WTC11 (cell line): ENCODE measurements around the gene PCDH1. TPM values are rescaled to one million over a fixed set of nuclear protein-coding genes. Genes with fewer than 3 reads are reported as not detected.

Experiments
- ATAC-seq: fragments of 200-7000 bp; cut with Tn5 transposase; 2 replicates; pipeline ENCODE4 v1.10.0; 2021; ENCODE audit warnings: mild to moderate bottlenecking, moderate library complexity
- CTCF ChIA-PET: fragments of 300-600 bp; sonication (Branson Sonifier 250); formaldehyde crosslinking; loops from one replicate; lab custom pipeline; 2021; ENCODE audit warnings: antibody characterized with exemption; lab: Charles Lee
- POLR2A ChIA-PET: fragments of 350-600 bp; sonication (Branson Sonifier 250); formaldehyde crosslinking; loops from one replicate; lab custom pipeline; 2021; ENCODE audit warnings: antibody characterized with exemption; lab: Charles Lee
- DNase-seq: peaks from one replicate; pipeline ENCODE4 v3.0.0; 2021; ENCODE audit warnings: low spot score
- H3K27ac Mint-ChIP-seq: 2 replicates; pipeline ENCODE4 v1.8.0; 2021; ENCODE audit warnings: mixed read lengths
- H3K27me3 Mint-ChIP-seq: 2 replicates; pipeline ENCODE4 v1.8.0; 2021; ENCODE audit warnings: low read depth, mild to moderate bottlenecking, moderate library complexity, mixed read lengths
- H3K36me3 Mint-ChIP-seq: 2 replicates; pipeline ENCODE4 v1.8.0; 2021; ENCODE audit warnings: mixed read lengths
- H3K4me1 Mint-ChIP-seq: 2 replicates; pipeline ENCODE4 v1.8.0; 2022; ENCODE audit warnings: mixed read lengths
- H3K4me3 Mint-ChIP-seq: 2 replicates; pipeline ENCODE4 v1.8.0; 2021; ENCODE audit warnings: mild to moderate bottlenecking, moderate library complexity, mixed read lengths
- H3K9me3 Mint-ChIP-seq: 2 replicates; pipeline ENCODE4 v1.8.0; 2021; ENCODE audit warnings: mixed read lengths
- FOXP1 ChIP-seq: sonication (generic); formaldehyde crosslinking; IDR thresholded peaks from 2 replicates; pipeline ENCODE4 v1.8.0; 2022; ENCODE audit warnings: missing genetic modification reagents, mild to moderate bottlenecking, moderate library complexity, borderline replicate concordance
- MXD4 ChIP-seq: fragments of 250-450 bp; sonication (Bioruptor Pico); IDR thresholded peaks from 2 replicates; pipeline ENCODE4 v1.8.0; 2021; ENCODE audit warnings: mild to moderate bottlenecking, moderate library complexity, borderline replicate concordance
- MYBL2 ChIP-seq: sonication (generic); formaldehyde crosslinking; IDR thresholded peaks from 2 replicates; pipeline ENCODE4 v1.8.1; 2023; ENCODE audit warnings: mild to moderate bottlenecking, moderate library complexity, missing genetic modification reagents
- OVOL2 ChIP-seq: fragments of 250-450 bp; sonication (Bioruptor Pico); IDR thresholded peaks from 2 replicates; pipeline ENCODE4 v1.9.0; 2021; ENCODE audit warnings: mild to moderate bottlenecking, borderline replicate concordance
- SMAD4 ChIP-seq: sonication (generic); formaldehyde crosslinking; IDR thresholded peaks from 2 replicates; pipeline ENCODE4 v1.8.0; 2022; ENCODE audit warnings: mild to moderate bottlenecking, missing genetic modification reagents
- SP1 ChIP-seq: sonication (generic); formaldehyde crosslinking; conservative IDR thresholded peaks from 2 replicates; pipeline ENCODE4 v1.8.1; 2022; ENCODE audit warnings: missing genetic modification reagents
- TEAD4 ChIP-seq: sonication (generic); formaldehyde crosslinking; IDR thresholded peaks from 2 replicates; pipeline ENCODE4 v1.8.0; 2022; ENCODE audit warnings: mild to moderate bottlenecking, missing genetic modification reagents
- ZNF121 ChIP-seq: sonication (generic); formaldehyde crosslinking; IDR thresholded peaks from 2 replicates; pipeline ENCODE4 v1.8.0; 2023; ENCODE audit warnings: missing genetic modification reagents
- ZNF219 ChIP-seq: sonication (generic); formaldehyde crosslinking; IDR thresholded peaks from 2 replicates; pipeline ENCODE4 v1.8.0; 2023; ENCODE audit warnings: missing genetic modification reagents, mild to moderate bottlenecking, borderline replicate concordance
- ZNF423 ChIP-seq: fragments of 250-450 bp; sonication (Bioruptor Pico); IDR thresholded peaks from 2 replicates; pipeline ENCODE4 v2.1.2; 2022; ENCODE audit warnings: mild to moderate bottlenecking, moderate library complexity
- ZNF671 ChIP-seq: fragments of 250-450 bp; sonication (Bioruptor Pico); IDR thresholded peaks from 2 replicates; pipeline ENCODE4 v1.8.0; 2021; ENCODE audit warnings: mild to moderate bottlenecking
- total RNA-seq: library from RNA; stranded (reverse); gene quantifications from 3 replicates; pipeline ENCODE4 v1.2.3, GENCODE V29; 2021
- TF ChIP-seq, protein P1 (sequence below): sonication (generic); formaldehyde crosslinking; IDR thresholded peaks from 2 replicates; pipeline ENCODE4 v1.8.0; 2023; ENCODE audit warnings: mild to moderate bottlenecking, missing genetic modification reagents
- TF ChIP-seq, protein P2 (sequence below): sonication (generic); formaldehyde crosslinking; IDR thresholded peaks from 2 replicates; pipeline ENCODE4 v1.8.1; 2023; ENCODE audit warnings: mild to moderate bottlenecking, missing genetic modification reagents
- TF ChIP-seq, protein P3 (sequence below): sonication (generic); formaldehyde crosslinking; IDR thresholded peaks from 2 replicates; pipeline ENCODE4 v1.8.1; 2022; ENCODE audit warnings: low read depth, mild to moderate bottlenecking, moderate library complexity, missing genetic modification reagents, borderline replicate concordance
- TF ChIP-seq, protein P4 (sequence below): sonication (generic); formaldehyde crosslinking; IDR thresholded peaks from 2 replicates; pipeline ENCODE4 v1.8.1; 2023; ENCODE audit warnings: mild to moderate bottlenecking, moderate library complexity, missing genetic modification reagents
- TF ChIP-seq, protein P5 (sequence below): sonication (generic); formaldehyde crosslinking; IDR thresholded peaks from 2 replicates; pipeline ENCODE4 v1.8.1; 2022; ENCODE audit warnings: low read depth, missing genetic modification reagents, borderline replicate concordance
- TF ChIP-seq, protein P6 (sequence below): sonication (generic); formaldehyde crosslinking; IDR thresholded peaks from 2 replicates; pipeline ENCODE4 v1.8.0; 2022; ENCODE audit warnings: mild to moderate bottlenecking, missing genetic modification reagents
- TF ChIP-seq, protein P7 (sequence below): sonication (generic); formaldehyde crosslinking; IDR thresholded peaks from 2 replicates; pipeline ENCODE4 v1.8.0; 2022; ENCODE audit warnings: mild to moderate bottlenecking, missing genetic modification reagents
- TF ChIP-seq, protein P8 (sequence below): fragments of 250-450 bp; sonication (Bioruptor Pico); IDR thresholded peaks from 2 replicates; pipeline ENCODE4 v1.8.0; 2021; ENCODE audit warnings: mild to moderate bottlenecking
- TF ChIP-seq, protein P9 (sequence below): sonication (generic); formaldehyde crosslinking; IDR thresholded peaks from 2 replicates; pipeline ENCODE4 v1.8.1; 2022; ENCODE audit warnings: mild to moderate bottlenecking, missing genetic modification reagents, moderate library complexity, borderline replicate concordance

PCDH1 gene
- total RNA-seq, 1 experiment from 2014 or later = 105 TPM

DNA sequence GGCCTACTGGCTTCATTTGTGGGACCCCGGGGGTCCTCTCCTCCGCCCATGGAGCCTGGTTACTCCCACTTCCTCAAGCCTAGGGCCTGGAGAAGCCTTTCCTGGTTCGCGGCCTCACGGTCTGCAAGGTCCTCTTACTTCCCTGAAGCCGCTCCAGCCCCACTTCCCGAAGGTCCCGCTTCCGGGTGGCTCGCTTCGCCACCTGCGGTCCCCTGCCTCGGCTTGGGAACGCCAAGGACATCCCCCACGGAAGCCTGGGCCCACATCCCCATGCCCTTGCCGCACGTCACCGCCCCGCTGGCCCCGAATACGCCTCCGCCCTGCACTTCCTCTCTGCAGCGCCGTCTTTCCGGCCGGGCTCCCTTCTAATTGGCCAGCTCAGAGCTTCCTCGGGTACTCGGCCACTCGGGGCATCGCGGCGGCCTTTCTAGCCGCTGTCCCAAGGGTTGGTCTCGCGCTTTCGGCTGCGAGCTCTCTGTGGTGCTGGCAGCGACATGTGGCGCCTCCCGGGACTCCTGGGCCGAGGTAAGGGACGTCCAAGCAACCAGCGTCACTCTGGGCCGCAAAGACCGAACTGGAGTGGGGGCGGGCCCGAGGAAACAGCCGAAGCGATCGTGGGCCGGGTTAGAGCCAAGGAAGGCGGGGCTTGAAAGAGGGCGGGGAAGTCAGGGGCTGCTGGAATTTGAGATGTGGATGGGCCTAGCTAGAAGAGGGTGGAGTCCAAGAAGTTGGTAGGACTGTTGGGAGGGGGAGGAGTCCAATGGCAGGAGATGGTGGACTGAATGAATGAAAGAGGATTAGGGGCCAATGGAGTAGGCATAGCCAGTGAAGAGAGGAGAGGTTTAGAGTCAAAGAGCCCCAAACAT, 45.5 kb upstream of the PCDH1 start, which contains the start of gene DELE1:
DELE1 (plus strand) TSS at position 424 of the 866 bp plus-strand sequence; CDS start at position 495, 71 bp downstream.
- CTCF ChIA-PET = interaction anchor here (0.6 to 3.3 kb wide), 28 partner anchors 8 to 510 kb away, joined by 3 to 39 read pairs (median 4); partner anchors contain the start of genes DIAPH1, GNPDA1, PCDH1 and PCDH12
- peak; percentile 93 for DNase-seq
- POLR2A ChIA-PET = interaction anchor here (0.7 to 1.9 kb wide), 17 partner anchors 9 to 259 kb away, joined by 3 to 10 read pairs (median 4); partner anchors contain the start of genes ARAP3, PCDH1, PCDH12 and RNF14
- Mint-ChIP-seq H3K4me1 (peaks cover 15% of the 10 kb centered on the region), H3K36me3 (peaks cover 35% of the 10 kb centered on the region), H3K27me3 (no peaks in the 10 kb centered on the region), H3K4me3 (peak within 1 kb of the TSS; percentile 67), H3K27ac (peak within 1 kb of the TSS; percentile 87), H3K9me3 (no peaks in the 10 kb centered on the region)
- peak; percentile 96 for ATAC-seq
- no peak; the same call in 1 of the 2 replicates for TF ChIP-seq MYBL2 (CRISPR knock-in tag)
- peak; percentile 90; the same call in 1 of the 2 replicates for TF ChIP-seq FOXP1
- no peak for TF ChIP-seq OVOL2 (CRISPR knock-in tag)
- TF ChIP-seq, protein P1, sequence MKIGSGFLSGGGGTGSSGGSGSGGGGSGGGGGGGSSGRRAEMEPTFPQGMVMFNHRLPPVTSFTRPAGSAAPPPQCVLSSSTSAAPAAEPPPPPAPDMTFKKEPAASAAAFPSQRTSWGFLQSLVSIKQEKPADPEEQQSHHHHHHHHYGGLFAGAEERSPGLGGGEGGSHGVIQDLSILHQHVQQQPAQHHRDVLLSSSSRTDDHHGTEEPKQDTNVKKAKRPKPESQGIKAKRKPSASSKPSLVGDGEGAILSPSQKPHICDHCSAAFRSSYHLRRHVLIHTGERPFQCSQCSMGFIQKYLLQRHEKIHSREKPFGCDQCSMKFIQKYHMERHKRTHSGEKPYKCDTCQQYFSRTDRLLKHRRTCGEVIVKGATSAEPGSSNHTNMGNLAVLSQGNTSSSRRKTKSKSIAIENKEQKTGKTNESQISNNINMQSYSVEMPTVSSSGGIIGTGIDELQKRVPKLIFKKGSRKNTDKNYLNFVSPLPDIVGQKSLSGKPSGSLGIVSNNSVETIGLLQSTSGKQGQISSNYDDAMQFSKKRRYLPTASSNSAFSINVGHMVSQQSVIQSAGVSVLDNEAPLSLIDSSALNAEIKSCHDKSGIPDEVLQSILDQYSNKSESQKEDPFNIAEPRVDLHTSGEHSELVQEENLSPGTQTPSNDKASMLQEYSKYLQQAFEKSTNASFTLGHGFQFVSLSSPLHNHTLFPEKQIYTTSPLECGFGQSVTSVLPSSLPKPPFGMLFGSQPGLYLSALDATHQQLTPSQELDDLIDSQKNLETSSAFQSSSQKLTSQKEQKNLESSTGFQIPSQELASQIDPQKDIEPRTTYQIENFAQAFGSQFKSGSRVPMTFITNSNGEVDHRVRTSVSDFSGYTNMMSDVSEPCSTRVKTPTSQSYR (CRISPR knock-in tag) = peak; percentile 84; the same call in 1 of the 2 replicates
- TF ChIP-seq ZNF671 (CRISPR knock-in tag) = no peak
- TF ChIP-seq, protein P2, sequence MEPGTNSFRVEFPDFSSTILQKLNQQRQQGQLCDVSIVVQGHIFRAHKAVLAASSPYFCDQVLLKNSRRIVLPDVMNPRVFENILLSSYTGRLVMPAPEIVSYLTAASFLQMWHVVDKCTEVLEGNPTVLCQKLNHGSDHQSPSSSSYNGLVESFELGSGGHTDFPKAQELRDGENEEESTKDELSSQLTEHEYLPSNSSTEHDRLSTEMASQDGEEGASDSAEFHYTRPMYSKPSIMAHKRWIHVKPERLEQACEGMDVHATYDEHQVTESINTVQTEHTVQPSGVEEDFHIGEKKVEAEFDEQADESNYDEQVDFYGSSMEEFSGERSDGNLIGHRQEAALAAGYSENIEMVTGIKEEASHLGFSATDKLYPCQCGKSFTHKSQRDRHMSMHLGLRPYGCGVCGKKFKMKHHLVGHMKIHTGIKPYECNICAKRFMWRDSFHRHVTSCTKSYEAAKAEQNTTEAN (CRISPR knock-in tag) = no peak
- no peak for TF ChIP-seq MXD4 (CRISPR knock-in tag)
- 0 out of 2 replicates have a peak, but pooled peaks have one; percentile 36 for TF ChIP-seq TEAD4 (CRISPR knock-in tag)
- no peak for TF ChIP-seq SMAD4 (CRISPR knock-in tag)
- TF ChIP-seq, protein P3, sequence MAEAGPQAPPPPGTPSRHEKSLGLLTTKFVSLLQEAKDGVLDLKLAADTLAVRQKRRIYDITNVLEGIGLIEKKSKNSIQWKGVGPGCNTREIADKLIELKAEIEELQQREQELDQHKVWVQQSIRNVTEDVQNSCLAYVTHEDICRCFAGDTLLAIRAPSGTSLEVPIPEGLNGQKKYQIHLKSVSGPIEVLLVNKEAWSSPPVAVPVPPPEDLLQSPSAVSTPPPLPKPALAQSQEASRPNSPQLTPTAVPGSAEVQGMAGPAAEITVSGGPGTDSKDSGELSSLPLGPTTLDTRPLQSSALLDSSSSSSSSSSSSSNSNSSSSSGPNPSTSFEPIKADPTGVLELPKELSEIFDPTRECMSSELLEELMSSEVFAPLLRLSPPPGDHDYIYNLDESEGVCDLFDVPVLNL (CRISPR knock-in tag) = no peak
- TF ChIP-seq, protein P4, sequence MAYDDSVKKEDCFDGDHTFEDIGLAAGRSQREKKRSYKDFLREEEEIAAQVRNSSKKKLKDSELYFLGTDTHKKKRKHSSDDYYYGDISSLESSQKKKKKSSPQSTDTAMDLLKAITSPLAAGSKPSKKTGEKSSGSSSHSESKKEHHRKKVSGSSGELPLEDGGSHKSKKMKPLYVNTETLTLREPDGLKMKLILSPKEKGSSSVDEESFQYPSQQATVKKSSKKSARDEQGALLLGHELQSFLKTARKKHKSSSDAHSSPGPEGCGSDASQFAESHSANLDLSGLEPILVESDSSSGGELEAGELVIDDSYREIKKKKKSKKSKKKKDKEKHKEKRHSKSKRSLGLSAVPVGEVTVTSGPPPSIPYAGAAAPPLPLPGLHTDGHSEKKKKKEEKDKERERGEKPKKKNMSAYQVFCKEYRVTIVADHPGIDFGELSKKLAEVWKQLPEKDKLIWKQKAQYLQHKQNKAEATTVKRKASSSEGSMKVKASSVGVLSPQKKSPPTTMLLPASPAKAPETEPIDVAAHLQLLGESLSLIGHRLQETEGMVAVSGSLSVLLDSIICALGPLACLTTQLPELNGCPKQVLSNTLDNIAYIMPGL (CRISPR knock-in tag) = peak; percentile 60; the same call in 1 of the 2 replicates
- TF ChIP-seq SP1 (CRISPR knock-in tag) = peak; percentile 67
- TF ChIP-seq, protein P5, sequence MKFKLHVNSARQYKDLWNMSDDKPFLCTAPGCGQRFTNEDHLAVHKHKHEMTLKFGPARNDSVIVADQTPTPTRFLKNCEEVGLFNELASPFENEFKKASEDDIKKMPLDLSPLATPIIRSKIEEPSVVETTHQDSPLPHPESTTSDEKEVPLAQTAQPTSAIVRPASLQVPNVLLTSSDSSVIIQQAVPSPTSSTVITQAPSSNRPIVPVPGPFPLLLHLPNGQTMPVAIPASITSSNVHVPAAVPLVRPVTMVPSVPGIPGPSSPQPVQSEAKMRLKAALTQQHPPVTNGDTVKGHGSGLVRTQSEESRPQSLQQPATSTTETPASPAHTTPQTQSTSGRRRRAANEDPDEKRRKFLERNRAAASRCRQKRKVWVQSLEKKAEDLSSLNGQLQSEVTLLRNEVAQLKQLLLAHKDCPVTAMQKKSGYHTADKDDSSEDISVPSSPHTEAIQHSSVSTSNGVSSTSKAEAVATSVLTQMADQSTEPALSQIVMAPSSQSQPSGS (CRISPR knock-in tag) = no peak
- TF ChIP-seq ZNF219 (CRISPR knock-in tag) = no peak
- TF ChIP-seq, protein P6, sequence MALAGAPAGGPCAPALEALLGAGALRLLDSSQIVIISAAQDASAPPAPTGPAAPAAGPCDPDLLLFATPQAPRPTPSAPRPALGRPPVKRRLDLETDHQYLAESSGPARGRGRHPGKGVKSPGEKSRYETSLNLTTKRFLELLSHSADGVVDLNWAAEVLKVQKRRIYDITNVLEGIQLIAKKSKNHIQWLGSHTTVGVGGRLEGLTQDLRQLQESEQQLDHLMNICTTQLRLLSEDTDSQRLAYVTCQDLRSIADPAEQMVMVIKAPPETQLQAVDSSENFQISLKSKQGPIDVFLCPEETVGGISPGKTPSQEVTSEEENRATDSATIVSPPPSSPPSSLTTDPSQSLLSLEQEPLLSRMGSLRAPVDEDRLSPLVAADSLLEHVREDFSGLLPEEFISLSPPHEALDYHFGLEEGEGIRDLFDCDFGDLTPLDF = no peak
- TF ChIP-seq ZNF423 = no peak
- TF ChIP-seq, protein P7, sequence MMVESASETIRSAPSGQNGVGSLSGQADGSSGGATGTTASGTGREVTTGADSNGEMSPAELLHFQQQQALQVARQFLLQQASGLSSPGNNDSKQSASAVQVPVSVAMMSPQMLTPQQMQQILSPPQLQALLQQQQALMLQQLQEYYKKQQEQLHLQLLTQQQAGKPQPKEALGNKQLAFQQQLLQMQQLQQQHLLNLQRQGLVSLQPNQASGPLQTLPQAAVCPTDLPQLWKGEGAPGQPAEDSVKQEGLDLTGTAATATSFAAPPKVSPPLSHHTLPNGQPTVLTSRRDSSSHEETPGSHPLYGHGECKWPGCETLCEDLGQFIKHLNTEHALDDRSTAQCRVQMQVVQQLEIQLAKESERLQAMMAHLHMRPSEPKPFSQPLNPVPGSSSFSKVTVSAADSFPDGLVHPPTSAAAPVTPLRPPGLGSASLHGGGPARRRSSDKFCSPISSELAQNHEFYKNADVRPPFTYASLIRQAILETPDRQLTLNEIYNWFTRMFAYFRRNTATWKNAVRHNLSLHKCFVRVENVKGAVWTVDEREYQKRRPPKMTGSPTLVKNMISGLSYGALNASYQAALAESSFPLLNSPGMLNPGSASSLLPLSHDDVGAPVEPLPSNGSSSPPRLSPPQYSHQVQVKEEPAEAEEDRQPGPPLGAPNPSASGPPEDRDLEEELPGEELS = peak; percentile 91; the same call in 1 of the 2 replicates
- TF ChIP-seq, protein P8, sequence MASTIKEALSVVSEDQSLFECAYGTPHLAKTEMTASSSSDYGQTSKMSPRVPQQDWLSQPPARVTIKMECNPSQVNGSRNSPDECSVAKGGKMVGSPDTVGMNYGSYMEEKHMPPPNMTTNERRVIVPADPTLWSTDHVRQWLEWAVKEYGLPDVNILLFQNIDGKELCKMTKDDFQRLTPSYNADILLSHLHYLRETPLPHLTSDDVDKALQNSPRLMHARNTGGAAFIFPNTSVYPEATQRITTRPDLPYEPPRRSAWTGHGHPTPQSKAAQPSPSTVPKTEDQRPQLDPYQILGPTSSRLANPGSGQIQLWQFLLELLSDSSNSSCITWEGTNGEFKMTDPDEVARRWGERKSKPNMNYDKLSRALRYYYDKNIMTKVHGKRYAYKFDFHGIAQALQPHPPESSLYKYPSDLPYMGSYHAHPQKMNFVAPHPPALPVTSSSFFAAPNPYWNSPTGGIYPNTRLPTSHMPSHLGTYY (CRISPR knock-in tag) = no peak
- TF ChIP-seq, protein P9, sequence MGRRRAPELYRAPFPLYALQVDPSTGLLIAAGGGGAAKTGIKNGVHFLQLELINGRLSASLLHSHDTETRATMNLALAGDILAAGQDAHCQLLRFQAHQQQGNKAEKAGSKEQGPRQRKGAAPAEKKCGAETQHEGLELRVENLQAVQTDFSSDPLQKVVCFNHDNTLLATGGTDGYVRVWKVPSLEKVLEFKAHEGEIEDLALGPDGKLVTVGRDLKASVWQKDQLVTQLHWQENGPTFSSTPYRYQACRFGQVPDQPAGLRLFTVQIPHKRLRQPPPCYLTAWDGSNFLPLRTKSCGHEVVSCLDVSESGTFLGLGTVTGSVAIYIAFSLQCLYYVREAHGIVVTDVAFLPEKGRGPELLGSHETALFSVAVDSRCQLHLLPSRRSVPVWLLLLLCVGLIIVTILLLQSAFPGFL (CRISPR knock-in tag) = no peak
- TF ChIP-seq ZNF121 (CRISPR knock-in tag) = no peak
